Panc1 (cell line): ENCODE measurements around the gene MVD.

ENCODE experiments used
- TF ChIP-seq, protein P1 (sequence below): fragments of 450-650 bp; IDR thresholded peaks from 2 replicates; pipeline ENCODE4 v1.5.1; 2017; ENCODE audit warnings: mild to moderate bottlenecking
- TF ChIP-seq, protein P2 (sequence below), 2 experiments: IDR thresholded peaks; 2 replicates each; pipeline ENCODE4 v1.6.1; 2011 to 2012; ENCODE audit warnings: low read depth in 2 of 2, control low read depth in 1 of 2, low read length in 1 of 2, mild to moderate bottlenecking in 1 of 2, moderate library complexity in 1 of 2; ENCODE audit not compliant: insufficient read depth in 1 of 2

DNA sequence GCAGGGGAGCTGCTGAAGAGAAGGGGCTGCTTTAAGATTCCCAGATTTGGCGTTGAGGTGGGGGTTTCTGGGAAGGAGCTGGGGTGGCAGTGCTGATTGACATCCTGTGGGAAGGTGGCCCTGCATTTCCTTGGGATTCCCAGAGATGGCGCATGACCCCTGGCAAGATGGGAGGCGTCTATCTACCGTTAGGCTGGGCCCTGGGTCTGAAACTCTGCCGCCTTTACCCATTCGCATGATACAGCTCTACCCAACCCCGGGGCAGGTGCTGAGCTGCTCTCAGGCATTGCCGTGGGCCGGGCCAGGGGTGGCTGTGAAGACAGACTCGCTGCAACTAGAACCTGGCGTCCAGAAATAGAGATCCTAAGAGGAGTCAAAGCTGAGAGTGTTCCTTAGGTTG lies 9.9 kb upstream of the MVD start:
- TF ChIP-seq, protein P1, sequence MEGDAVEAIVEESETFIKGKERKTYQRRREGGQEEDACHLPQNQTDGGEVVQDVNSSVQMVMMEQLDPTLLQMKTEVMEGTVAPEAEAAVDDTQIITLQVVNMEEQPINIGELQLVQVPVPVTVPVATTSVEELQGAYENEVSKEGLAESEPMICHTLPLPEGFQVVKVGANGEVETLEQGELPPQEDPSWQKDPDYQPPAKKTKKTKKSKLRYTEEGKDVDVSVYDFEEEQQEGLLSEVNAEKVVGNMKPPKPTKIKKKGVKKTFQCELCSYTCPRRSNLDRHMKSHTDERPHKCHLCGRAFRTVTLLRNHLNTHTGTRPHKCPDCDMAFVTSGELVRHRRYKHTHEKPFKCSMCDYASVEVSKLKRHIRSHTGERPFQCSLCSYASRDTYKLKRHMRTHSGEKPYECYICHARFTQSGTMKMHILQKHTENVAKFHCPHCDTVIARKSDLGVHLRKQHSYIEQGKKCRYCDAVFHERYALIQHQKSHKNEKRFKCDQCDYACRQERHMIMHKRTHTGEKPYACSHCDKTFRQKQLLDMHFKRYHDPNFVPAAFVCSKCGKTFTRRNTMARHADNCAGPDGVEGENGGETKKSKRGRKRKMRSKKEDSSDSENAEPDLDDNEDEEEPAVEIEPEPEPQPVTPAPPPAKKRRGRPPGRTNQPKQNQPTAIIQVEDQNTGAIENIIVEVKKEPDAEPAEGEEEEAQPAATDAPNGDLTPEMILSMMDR, result no peak; the same call in none of the 2 replicates
- TF ChIP-seq, protein P2, sequence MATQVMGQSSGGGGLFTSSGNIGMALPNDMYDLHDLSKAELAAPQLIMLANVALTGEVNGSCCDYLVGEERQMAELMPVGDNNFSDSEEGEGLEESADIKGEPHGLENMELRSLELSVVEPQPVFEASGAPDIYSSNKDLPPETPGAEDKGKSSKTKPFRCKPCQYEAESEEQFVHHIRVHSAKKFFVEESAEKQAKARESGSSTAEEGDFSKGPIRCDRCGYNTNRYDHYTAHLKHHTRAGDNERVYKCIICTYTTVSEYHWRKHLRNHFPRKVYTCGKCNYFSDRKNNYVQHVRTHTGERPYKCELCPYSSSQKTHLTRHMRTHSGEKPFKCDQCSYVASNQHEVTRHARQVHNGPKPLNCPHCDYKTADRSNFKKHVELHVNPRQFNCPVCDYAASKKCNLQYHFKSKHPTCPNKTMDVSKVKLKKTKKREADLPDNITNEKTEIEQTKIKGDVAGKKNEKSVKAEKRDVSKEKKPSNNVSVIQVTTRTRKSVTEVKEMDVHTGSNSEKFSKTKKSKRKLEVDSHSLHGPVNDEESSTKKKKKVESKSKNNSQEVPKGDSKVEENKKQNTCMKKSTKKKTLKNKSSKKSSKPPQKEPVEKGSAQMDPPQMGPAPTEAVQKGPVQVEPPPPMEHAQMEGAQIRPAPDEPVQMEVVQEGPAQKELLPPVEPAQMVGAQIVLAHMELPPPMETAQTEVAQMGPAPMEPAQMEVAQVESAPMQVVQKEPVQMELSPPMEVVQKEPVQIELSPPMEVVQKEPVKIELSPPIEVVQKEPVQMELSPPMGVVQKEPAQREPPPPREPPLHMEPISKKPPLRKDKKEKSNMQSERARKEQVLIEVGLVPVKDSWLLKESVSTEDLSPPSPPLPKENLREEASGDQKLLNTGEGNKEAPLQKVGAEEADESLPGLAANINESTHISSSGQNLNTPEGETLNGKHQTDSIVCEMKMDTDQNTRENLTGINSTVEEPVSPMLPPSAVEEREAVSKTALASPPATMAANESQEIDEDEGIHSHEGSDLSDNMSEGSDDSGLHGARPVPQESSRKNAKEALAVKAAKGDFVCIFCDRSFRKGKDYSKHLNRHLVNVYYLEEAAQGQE (IDR thresholded peaks at IDR 0.05; ENCODE audit: insufficient read depth in 1 of 2, low read depth in 2 of 2, low read length in 1 of 2), result no peak
